Measurements from ENCODE around the gene AZIN2. TPM values are rescaled to one million over a fixed set of nuclear protein-coding genes. Genes with fewer than 3 reads are reported as not detected.

AZIN2 gene
- total and polyA plus RNA-seq, 2 of the 13 experiments (the other 11 are each of a cell fraction or from before 2014, with no cell fraction given), result 1.7 to 3.5 TPM

DNA sequence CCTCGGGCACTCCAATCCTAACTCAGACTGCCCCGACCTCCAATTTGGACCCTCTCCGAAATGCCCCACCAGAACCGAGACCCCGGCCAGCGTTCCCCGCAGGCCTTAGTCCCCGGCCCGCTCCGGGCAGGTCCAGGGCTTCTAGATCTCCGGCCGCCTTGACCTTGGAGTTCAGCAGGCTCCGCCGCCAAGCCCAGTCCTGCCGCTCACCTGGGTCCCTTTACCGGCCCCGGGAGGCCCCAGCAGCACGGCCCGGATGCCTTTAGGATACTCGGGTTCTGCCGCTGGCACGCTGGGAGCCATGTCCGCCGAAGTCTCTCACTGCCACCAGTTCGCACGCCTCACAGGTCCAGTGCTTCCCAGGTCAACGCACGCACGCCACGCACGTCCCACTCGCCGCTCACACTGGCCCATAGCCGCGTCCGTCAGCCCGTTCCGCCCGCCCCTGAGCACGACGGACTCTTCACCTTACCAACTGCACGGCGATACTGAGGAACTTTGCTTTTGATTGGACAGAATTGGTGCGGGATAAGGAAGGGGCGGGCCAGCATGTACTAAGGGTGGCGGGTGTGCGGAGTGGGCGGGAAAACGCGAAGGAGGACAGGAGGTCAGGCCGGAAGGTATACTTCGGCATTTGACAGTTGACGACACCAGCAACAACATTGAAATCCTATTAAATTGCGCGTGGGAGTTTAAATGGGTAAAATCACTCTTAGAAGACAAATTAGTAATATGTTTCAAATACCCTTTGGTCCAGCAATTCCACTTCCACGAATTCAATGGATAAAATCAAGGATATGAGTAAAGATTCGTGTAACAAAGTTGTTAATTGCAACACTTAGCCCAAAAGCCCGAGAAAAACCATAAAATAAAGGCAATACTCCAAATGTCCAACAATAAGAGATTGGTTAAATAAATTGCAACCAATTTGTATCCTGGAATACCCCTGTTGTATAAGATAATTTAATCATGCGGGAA lies 44.1 kb upstream of the AZIN2 start, which contains the start of gene AK2 (continued):
- TF ChIP-seq ZNF567 (CRISPR knock-in tag; IDR thresholded peaks at IDR 0.05; ENCODE audit: borderline replicate concordance) (peak; percentile 97), ZNF333 (CRISPR knock-in tag; IDR thresholded peaks at IDR 0.05; ENCODE audit: borderline replicate concordance) (peak; percentile 94; the same call in 1 of the 2 replicates), ZBTB7B (CRISPR knock-in tag; IDR thresholded peaks at IDR 0.05) (0 out of 2 replicates have a peak, but pooled peaks have one; percentile 9), PRMT3 (CRISPR knock-in tag; IDR thresholded peaks at IDR 0.05; ENCODE audit: borderline replicate concordance, low read depth) (peak; percentile 84; the same call in 1 of the 2 replicates), ZNF20 (CRISPR knock-in tag; IDR thresholded peaks at IDR 0.05) (no peak), PRDM4 (CRISPR knock-in tag; IDR thresholded peaks at IDR 0.05; ENCODE audit: borderline replicate concordance) (no peak), SAFB2 (CRISPR knock-in tag; IDR thresholded peaks at IDR 0.05; ENCODE audit: borderline replicate concordance, low read depth) (peak; percentile 70; the same call in 1 of the 2 replicates), ZNF468 (CRISPR knock-in tag; IDR thresholded peaks at IDR 0.05) (no peak), ZNF343 (CRISPR knock-in tag; IDR thresholded peaks at IDR 0.05) (peak; percentile 89), GMEB1 (CRISPR knock-in tag; IDR thresholded peaks at IDR 0.05; ENCODE audit: borderline replicate concordance) (peak; percentile 100), MED1 (CRISPR knock-in tag; IDR thresholded peaks at IDR 0.05) (peak; percentile 55; the same call in 1 of the 2 replicates), PCBP1 (IDR thresholded peaks at IDR 0.05; ENCODE audit: borderline replicate concordance, low read depth, low read length) (peak; percentile 85; the same call in 1 of the 2 replicates), ZNF704 (CRISPR knock-in tag; IDR thresholded peaks at IDR 0.05; ENCODE audit: borderline replicate concordance) (no peak; the same call in none of the 2 replicates)
- TF ChIP-seq, protein P1, sequence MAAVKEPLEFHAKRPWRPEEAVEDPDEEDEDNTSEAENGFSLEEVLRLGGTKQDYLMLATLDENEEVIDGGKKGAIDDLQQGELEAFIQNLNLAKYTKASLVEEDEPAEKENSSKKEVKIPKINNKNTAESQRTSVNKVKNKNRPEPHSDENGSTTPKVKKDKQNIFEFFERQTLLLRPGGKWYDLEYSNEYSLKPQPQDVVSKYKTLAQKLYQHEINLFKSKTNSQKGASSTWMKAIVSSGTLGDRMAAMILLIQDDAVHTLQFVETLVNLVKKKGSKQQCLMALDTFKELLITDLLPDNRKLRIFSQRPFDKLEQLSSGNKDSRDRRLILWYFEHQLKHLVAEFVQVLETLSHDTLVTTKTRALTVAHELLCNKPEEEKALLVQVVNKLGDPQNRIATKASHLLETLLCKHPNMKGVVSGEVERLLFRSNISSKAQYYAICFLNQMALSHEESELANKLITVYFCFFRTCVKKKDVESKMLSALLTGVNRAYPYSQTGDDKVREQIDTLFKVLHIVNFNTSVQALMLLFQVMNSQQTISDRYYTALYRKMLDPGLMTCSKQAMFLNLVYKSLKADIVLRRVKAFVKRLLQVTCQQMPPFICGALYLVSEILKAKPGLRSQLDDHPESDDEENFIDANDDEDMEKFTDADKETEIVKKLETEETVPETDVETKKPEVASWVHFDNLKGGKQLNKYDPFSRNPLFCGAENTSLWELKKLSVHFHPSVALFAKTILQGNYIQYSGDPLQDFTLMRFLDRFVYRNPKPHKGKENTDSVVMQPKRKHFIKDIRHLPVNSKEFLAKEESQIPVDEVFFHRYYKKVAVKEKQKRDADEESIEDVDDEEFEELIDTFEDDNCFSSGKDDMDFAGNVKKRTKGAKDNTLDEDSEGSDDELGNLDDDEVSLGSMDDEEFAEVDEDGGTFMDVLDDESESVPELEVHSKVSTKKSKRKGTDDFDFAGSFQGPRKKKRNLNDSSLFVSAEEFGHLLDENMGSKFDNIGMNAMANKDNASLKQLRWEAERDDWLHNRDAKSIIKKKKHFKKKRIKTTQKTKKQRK (IDR thresholded peaks at IDR 0.05; ENCODE audit: low read length), result peak; percentile 83

Data from HepG2 (cell line).